Activated T-helper 17 cell treated with anti-CD3 and anti-CD28 coated beads, Interleukin-2, amount 50 U/mL, for 72 hours (primary cell): Measurements from ENCODE around the gene PCDH9. TPM values are rescaled to one million over a fixed set of nuclear protein-coding genes. Genes with fewer than 3 reads are reported as not detected.

ENCODE experiments used
- ATAC-seq: fragments of 150-1000 bp; cut with Tn5 transposase; replicated peaks from 2 replicates; pipeline ENCODE4 v1.10.0; 2021; ENCODE audit warnings: mild to moderate bottlenecking, moderate library complexity
- H3K27ac Mint-ChIP-seq: one replicate; pipeline ENCODE4 v1.8.0; 2022; ENCODE audit warnings: mixed read lengths
- H3K27me3 Mint-ChIP-seq: one replicate; pipeline ENCODE4 v1.8.0; 2022; ENCODE audit warnings: mixed read lengths
- H3K36me3 Mint-ChIP-seq: one replicate; pipeline ENCODE4 v1.8.0; 2022; ENCODE audit warnings: low read depth, mild to moderate bottlenecking, mixed read lengths
- H3K4me1 Mint-ChIP-seq: one replicate; pipeline ENCODE4 v1.8.0; 2022; ENCODE audit warnings: mixed read lengths
- H3K4me3 Mint-ChIP-seq: one replicate; pipeline ENCODE4 v1.8.0; 2022; ENCODE audit warnings: mild to moderate bottlenecking, mixed read lengths
- H3K9me3 Mint-ChIP-seq: one replicate; pipeline ENCODE4 v1.8.0; 2022; ENCODE audit warnings: mixed read lengths
- total RNA-seq, 2 donors: library from RNA; stranded (reverse); gene quantifications; one replicate each; pipeline ENCODE4 v1.2.3, GENCODE V29; 2022

PCDH9 gene
- total RNA-seq, 2 donors from 2014 or later: 0.11 TPM

GRCh38 chr13:67230404-67231288 is 510 bp upstream of the PCDH9 start:
- Mint-ChIP-seq H3K4me3 (no peak overlapping the region), H3K36me3 (no peaks in the 10 kb centered on the region), H3K9me3 (no peaks in the 10 kb centered on the region), H3K27ac (peak overlapping the region; percentile 48), H3K27me3 (peaks cover 18% of the 10 kb centered on the region), H3K4me1 (peaks cover 4% of the 10 kb centered on the region)
- peak; percentile 97 for ATAC-seq

GRCh38 chr13:67228916-67229315 is 1.2 kb downstream of the PCDH9 start:
- Mint-ChIP-seq H3K4me3 (no peak overlapping the region), H3K4me1 (peaks cover 4% of the 10 kb centered on the region), H3K27ac (no peak overlapping the region), H3K9me3 (no peaks in the 10 kb centered on the region), H3K36me3 (no peaks in the 10 kb centered on the region), H3K27me3 (peaks cover 18% of the 10 kb centered on the region)
- ATAC-seq: no peak

- H3K36me3 Mint-ChIP-seq: no peaks in the 10 kb centered on the region
- H3K4me1 Mint-ChIP-seq: peaks cover 4% of the 10 kb centered on the region
- peaks cover 18% of the 10 kb centered on the region for H3K27me3 Mint-ChIP-seq
- no peaks in the 10 kb centered on the region for H3K9me3 Mint-ChIP-seq
- no peak overlapping the region for H3K4me3 Mint-ChIP-seq
- H3K27ac Mint-ChIP-seq: no peak overlapping the region
- ATAC-seq: no peak
These were observed 2.1 kb downstream of the PCDH9 start for GRCh38 chr13:67228031-67228430.

- no peak overlapping the region for H3K4me3 Mint-ChIP-seq
- H3K9me3 Mint-ChIP-seq: no peaks in the 10 kb centered on the region
- ATAC-seq: no peak
- H3K36me3 Mint-ChIP-seq: no peaks in the 10 kb centered on the region
- H3K27me3 Mint-ChIP-seq: peaks cover 15% of the 10 kb centered on the region
- H3K27ac Mint-ChIP-seq: no peak overlapping the region
- peaks cover 4% of the 10 kb centered on the region for H3K4me1 Mint-ChIP-seq
These were observed 2.8 kb downstream of the PCDH9 start for GRCh38 chr13:67227131-67227983.

GRCh38 chr13:67226696-67227095 is 3.4 kb downstream of the PCDH9 start:
- no peaks in the 10 kb centered on the region for H3K9me3 Mint-ChIP-seq
- no peak for ATAC-seq
- no peak overlapping the region for H3K4me3 Mint-ChIP-seq
- no peak overlapping the region for H3K27ac Mint-ChIP-seq
- no peaks in the 10 kb centered on the region for H3K36me3 Mint-ChIP-seq
- H3K4me1 Mint-ChIP-seq: peaks cover 4% of the 10 kb centered on the region
- H3K27me3 Mint-ChIP-seq: peaks cover 14% of the 10 kb centered on the region

GRCh38 chr13:67225252-67226159 is 4.6 kb downstream of the PCDH9 start:
- no peaks in the 10 kb centered on the region for H3K4me1 Mint-ChIP-seq
- no peak for ATAC-seq
- H3K27me3 Mint-ChIP-seq: peaks cover 8% of the 10 kb centered on the region
- H3K4me3 Mint-ChIP-seq: no peak overlapping the region
- H3K9me3 Mint-ChIP-seq: no peaks in the 10 kb centered on the region
- no peaks in the 10 kb centered on the region for H3K36me3 Mint-ChIP-seq
- H3K27ac Mint-ChIP-seq: no peak overlapping the region

- peaks cover 8% of the 10 kb centered on the region for H3K27me3 Mint-ChIP-seq
- peak; percentile 45 for ATAC-seq
- no peak overlapping the region for H3K4me3 Mint-ChIP-seq
- H3K36me3 Mint-ChIP-seq: no peaks in the 10 kb centered on the region
- H3K27ac Mint-ChIP-seq: no peak overlapping the region
- H3K4me1 Mint-ChIP-seq: no peaks in the 10 kb centered on the region
- no peaks in the 10 kb centered on the region for H3K9me3 Mint-ChIP-seq
These were observed 5.8 kb downstream of the PCDH9 start for GRCh38 chr13:67224148-67224846.

GRCh38 chr13:67223742-67224141 is 6.4 kb downstream of the PCDH9 start:
- Mint-ChIP-seq H3K4me3 (no peak overlapping the region), H3K27ac (no peak overlapping the region), H3K27me3 (peaks cover 8% of the 10 kb centered on the region), H3K4me1 (no peaks in the 10 kb centered on the region), H3K9me3 (no peaks in the 10 kb centered on the region), H3K36me3 (no peaks in the 10 kb centered on the region)
- no peak for ATAC-seq

- H3K27me3 Mint-ChIP-seq: peaks cover 8% of the 10 kb centered on the region
- no peak overlapping the region for H3K27ac Mint-ChIP-seq
- ATAC-seq: no peak
- no peaks in the 10 kb centered on the region for H3K36me3 Mint-ChIP-seq
- no peak overlapping the region for H3K4me3 Mint-ChIP-seq
- H3K9me3 Mint-ChIP-seq: no peaks in the 10 kb centered on the region
- no peaks in the 10 kb centered on the region for H3K4me1 Mint-ChIP-seq
These were observed 7.1 kb downstream of the PCDH9 start for GRCh38 chr13:67223024-67223423.

- Mint-ChIP-seq H3K27ac (no peak overlapping the region), H3K4me3 (no peak overlapping the region), H3K36me3 (no peaks in the 10 kb centered on the region), H3K4me1 (no peaks in the 10 kb centered on the region), H3K9me3 (no peaks in the 10 kb centered on the region), H3K27me3 (peaks cover 3% of the 10 kb centered on the region)
- ATAC-seq: no peak
These were observed 8.4 kb downstream of the PCDH9 start for GRCh38 chr13:67221630-67222226.

GRCh38 chr13:67219113-67219512 is 11.0 kb downstream of the PCDH9 start:
- no peak overlapping the region for H3K4me3 Mint-ChIP-seq
- H3K36me3 Mint-ChIP-seq: no peaks in the 10 kb centered on the region
- ATAC-seq: no peak
- H3K27me3 Mint-ChIP-seq: no peaks in the 10 kb centered on the region
- no peaks in the 10 kb centered on the region for H3K9me3 Mint-ChIP-seq
- H3K27ac Mint-ChIP-seq: no peak overlapping the region
- H3K4me1 Mint-ChIP-seq: no peaks in the 10 kb centered on the region

- Mint-ChIP-seq H3K36me3 (no peaks in the 10 kb centered on the region), H3K4me1 (no peaks in the 10 kb centered on the region), H3K27ac (no peak overlapping the region), H3K4me3 (no peak overlapping the region), H3K27me3 (no peaks in the 10 kb centered on the region), H3K9me3 (no peaks in the 10 kb centered on the region)
- ATAC-seq: no peak
These were observed 12.3 kb downstream of the PCDH9 start for GRCh38 chr13:67217880-67218279.

- no peak for ATAC-seq
- Mint-ChIP-seq H3K27ac (no peak overlapping the region), H3K4me1 (no peaks in the 10 kb centered on the region), H3K9me3 (no peaks in the 10 kb centered on the region), H3K27me3 (no peaks in the 10 kb centered on the region), H3K36me3 (no peaks in the 10 kb centered on the region), H3K4me3 (no peak overlapping the region)
These were observed 13.3 kb downstream of the PCDH9 start for GRCh38 chr13:67216864-67217263.
